CD4-positive, alpha-beta memory T cell (primary cell): ENCODE measurements around the gene WASHC1. TPM values are rescaled to one million over a fixed set of nuclear protein-coding genes. Genes with fewer than 3 reads are reported as not detected.
A peak's percentile ranks its signal among the peaks of the same experiment; 100 is the strongest.
"Not testable (repeated sequence)": the region's sequence is repeated elsewhere in the genome, so short reads cannot be mapped to it uniquely, and the experiment has no call there.

ENCODE experiments used
- CTCF ChIA-PET: fragments of 350-600 bp; sonication (Branson Sonifier 250); formaldehyde crosslinking; loops from one replicate; lab custom pipeline; 2021; ENCODE audit warnings: inconsistent platforms; ENCODE audit not compliant: partially characterized antibody; lab: Charles Lee
- POLR2A ChIA-PET: fragments of 350-600 bp; sonication (Branson Sonifier 250); formaldehyde crosslinking; loops from one replicate; lab custom pipeline; 2021; ENCODE audit not compliant: partially characterized antibody; lab: Charles Lee
- DNase-seq, 5 donors: peaks; one replicate each; pipeline versions ENCODE4 v3.0.0 to v3.0.0-alpha.2; 2020 to 2022; ENCODE audit warnings: mixed read lengths in 1 of 5
- H3K27ac ChIP-seq: one replicate; pipeline ENCODE4 v1.7.0; 2013; ENCODE audit warnings: low read depth, low read length
- H3K27me3 ChIP-seq: 2 replicates; pipeline ENCODE4 v1.7.0; 2013; ENCODE audit warnings: mild to moderate bottlenecking, low read length, moderate library complexity; ENCODE audit not compliant: insufficient read depth
- H3K36me3 ChIP-seq: 2 replicates; pipeline ENCODE4 v1.7.0; 2013; ENCODE audit warnings: mild to moderate bottlenecking, low read length, moderate library complexity; ENCODE audit not compliant: insufficient read depth
- H3K4me1 ChIP-seq: 2 replicates; pipeline ENCODE4 v1.7.0; 2013; ENCODE audit warnings: mild to moderate bottlenecking, low read length, moderate library complexity; ENCODE audit not compliant: insufficient read depth
- H3K4me3 ChIP-seq, 2 donors: one replicate each; pipeline ENCODE4 v1.7.0; 2013; ENCODE audit warnings: low read length in 2 of 2, mild to moderate bottlenecking in 1 of 2
- H3K9me3 ChIP-seq, 2 donors: one replicate each; pipeline ENCODE4 v1.7.0; 2013; ENCODE audit warnings: low read length in 2 of 2, control low read depth in 1 of 2; ENCODE audit not compliant: control insufficient read depth in 1 of 2
- H3K27ac Mint-ChIP-seq, 7 donors: one replicate each; pipeline ENCODE4 v1.8.0; 2020 to 2021; ENCODE audit warnings: mixed read lengths in 7 of 7, mild to moderate bottlenecking in 6 of 7, inconsistent platforms in 3 of 7, moderate library complexity in 3 of 7
- H3K27me3 Mint-ChIP-seq, 2 donors: one replicate each; pipeline ENCODE4 v1.8.0; 2020 to 2021; ENCODE audit warnings: mixed read lengths in 2 of 2
- H3K36me3 Mint-ChIP-seq, 2 donors: one replicate each; pipeline ENCODE4 v1.8.0; 2020 to 2021; ENCODE audit warnings: mixed read lengths in 2 of 2, inconsistent platforms in 1 of 2, mild to moderate bottlenecking in 1 of 2
- H3K4me1 Mint-ChIP-seq, 4 donors: one replicate each; pipeline ENCODE4 v1.8.0; 2020 to 2021; ENCODE audit warnings: mixed read lengths in 4 of 4, mild to moderate bottlenecking in 1 of 4
- H3K4me3 Mint-ChIP-seq, 8 donors: one replicate each; pipeline ENCODE4 v1.8.0; 2020 to 2021; ENCODE audit warnings: mixed read lengths in 8 of 8, mild to moderate bottlenecking in 7 of 8, moderate library complexity in 6 of 8, inconsistent platforms in 3 of 8
- H3K9me3 Mint-ChIP-seq, 8 donors: one replicate each; pipeline ENCODE4 v1.8.0; 2020 to 2021; ENCODE audit warnings: mixed read lengths in 8 of 8, mild to moderate bottlenecking in 5 of 8, inconsistent platforms in 3 of 8, moderate library complexity in 1 of 8
- intact Hi-C: fragments of 100-400 bp; cut with micrococcal nuclease; formaldehyde crosslinking; loops from one replicate; pipeline ENCODE4 v1.15.1; 2023
- polyA plus RNA-seq, 2 donors: library from polyadenylated mRNA; unstranded; fragments of 300-500 nt; fragmentation: Illumina TruSeq; gene quantifications; one replicate each; pipeline ENCODE4 v1.2.3, GENCODE V29; 2021
- total RNA-seq, 2 experiments: library from RNA; stranded (reverse); gene quantifications; one replicate each; pipeline ENCODE4 v1.2.3, GENCODE V29; 2021

Gene WASHC1
- total and polyA plus RNA-seq, 4 experiments from 2014 or later: 0.99 to 39.6 (median 18.1) TPM

DNA sequence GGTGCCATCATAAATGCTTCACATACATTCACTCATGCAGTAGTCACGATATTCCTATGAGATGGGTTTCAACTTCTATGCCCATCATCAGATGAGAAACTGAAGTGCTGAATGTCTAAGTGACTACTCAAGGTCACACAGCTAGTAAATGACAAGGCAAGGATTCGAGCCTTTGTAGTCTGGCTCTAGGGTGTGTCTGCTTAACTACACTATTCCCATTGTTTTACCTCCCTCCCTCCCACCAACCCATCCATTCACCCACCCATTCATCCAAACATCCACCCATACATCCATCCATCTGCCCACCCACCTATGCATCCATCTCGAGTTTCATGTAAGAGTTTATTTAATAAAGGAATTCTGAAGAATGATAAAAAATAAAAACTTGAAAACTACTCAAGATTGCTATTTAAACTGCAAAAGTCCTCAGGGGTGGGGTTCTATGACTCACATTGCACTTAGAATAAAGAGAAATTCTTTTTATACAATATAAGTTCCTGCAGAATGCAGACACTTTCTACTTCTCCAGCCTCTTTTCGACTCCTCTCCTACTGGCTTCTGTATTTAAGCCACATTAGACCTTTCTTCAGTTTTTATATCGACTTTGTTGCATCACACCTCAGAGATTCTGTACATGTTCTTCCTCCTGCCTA is 19.1 kb upstream of the WASHC1 start:
- H3K27me3 Mint-ChIP-seq, H3K27ac Mint-ChIP-seq, CTCF ChIA-PET, H3K27me3 ChIP-seq, H3K27ac ChIP-seq, DNase-seq, H3K36me3 Mint-ChIP-seq, H3K4me3 ChIP-seq, H3K4me1 Mint-ChIP-seq, POLR2A ChIA-PET, H3K4me3 Mint-ChIP-seq, H3K9me3 ChIP-seq, intact Hi-C loops, H3K9me3 Mint-ChIP-seq, H3K4me1 ChIP-seq, H3K36me3 ChIP-seq: not testable (repeated sequence)

DNA sequence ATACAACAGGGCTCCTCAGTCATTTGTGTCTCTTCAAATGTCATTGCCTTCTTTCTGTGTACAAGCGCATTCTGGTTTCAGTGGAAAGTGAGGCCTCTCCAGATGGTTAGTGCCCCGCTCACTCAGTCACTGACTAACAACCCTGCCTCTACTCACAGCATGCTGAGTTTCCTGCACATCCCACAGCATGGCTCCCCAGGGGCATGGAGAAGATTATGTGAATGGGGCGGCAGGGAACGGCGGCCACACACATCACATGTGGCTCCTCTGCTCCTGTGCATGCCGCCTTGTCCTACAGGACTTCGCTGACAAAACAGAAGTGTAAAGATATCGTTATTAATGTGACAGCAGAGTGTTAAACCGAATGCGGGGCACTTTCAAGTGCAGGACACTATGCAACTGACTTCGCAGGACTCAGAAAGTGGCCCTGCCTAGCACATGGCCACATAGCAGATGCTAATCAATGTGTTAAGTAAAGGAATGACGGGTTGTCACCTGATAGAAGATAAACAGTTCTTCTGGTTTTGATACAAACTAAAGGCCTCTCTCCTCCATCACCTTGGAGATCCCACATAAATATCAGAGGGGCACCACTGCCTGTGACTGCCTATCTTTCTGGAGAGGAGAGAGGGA is 17.5 kb upstream of the WASHC1 start:
- H3K4me1 ChIP-seq, H3K9me3 ChIP-seq, H3K36me3 Mint-ChIP-seq, H3K27ac Mint-ChIP-seq, H3K9me3 Mint-ChIP-seq, POLR2A ChIA-PET, CTCF ChIA-PET, intact Hi-C loops, H3K4me3 ChIP-seq, H3K27ac ChIP-seq, H3K36me3 ChIP-seq, H3K27me3 Mint-ChIP-seq, H3K27me3 ChIP-seq, H3K4me3 Mint-ChIP-seq, H3K4me1 Mint-ChIP-seq, DNase-seq: not testable (repeated sequence)

DNA sequence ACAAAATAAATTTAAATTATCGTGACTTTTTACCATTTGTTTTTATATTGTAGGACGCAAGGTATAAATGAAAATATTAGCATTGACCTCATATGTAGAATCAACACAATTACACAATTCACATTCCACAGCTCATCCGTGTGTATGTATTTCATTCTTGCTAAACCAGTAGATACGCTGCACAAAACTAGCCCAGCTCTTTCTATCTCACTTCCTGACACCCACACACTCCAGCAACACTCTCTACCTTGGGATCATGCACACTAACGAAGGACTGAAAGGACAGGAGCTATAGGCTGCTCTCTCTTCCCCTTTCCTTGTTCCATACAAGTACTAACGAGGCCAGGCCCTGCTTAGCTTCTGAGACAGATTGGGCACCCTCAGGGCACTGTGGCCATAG is 16.9 kb upstream of the WASHC1 start:
- H3K9me3 ChIP-seq, H3K4me3 ChIP-seq, H3K4me1 Mint-ChIP-seq, H3K27me3 Mint-ChIP-seq, H3K4me1 ChIP-seq, H3K27me3 ChIP-seq, DNase-seq, POLR2A ChIA-PET, CTCF ChIA-PET, H3K9me3 Mint-ChIP-seq, H3K4me3 Mint-ChIP-seq, H3K27ac Mint-ChIP-seq, H3K27ac ChIP-seq, intact Hi-C loops, H3K36me3 ChIP-seq, H3K36me3 Mint-ChIP-seq: not testable (repeated sequence)

DNA sequence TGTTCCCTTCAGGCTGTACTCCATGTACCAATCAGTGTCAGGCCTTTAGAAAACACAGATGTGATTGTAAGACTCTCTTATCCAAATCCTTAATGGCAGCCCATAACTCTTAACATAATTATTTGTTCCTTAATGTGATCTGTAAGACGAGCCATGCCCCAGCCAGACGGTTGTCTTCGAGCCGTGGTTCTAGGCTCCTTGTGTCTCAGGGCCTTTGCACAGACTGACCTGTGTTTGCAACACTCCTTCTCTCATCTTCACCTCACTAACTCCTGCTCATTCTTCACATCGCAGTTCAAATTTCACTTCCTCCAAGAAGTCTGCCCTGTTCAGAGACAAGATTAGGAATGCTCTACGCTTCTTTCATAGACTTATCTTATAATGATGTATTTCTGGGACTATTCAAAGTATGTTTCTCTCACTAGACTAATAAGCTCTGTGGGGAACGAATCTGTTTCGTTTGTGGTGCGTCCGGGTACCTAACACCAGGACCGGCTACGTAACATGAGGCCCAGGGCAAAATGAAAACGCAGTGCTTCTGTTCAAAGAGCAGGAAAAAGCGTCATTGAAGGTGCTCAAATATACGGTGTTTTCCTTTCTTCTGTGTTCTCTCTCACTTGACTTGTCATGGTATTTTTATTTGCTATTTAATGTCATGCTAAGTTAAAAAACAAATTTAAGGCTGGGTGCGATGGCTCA is 16.1 kb upstream of the WASHC1 start:
- H3K4me3 ChIP-seq, intact Hi-C loops, H3K27me3 Mint-ChIP-seq, H3K27ac Mint-ChIP-seq, H3K9me3 ChIP-seq, H3K4me1 Mint-ChIP-seq, H3K36me3 ChIP-seq, H3K4me1 ChIP-seq, H3K27ac ChIP-seq, DNase-seq, H3K9me3 Mint-ChIP-seq, H3K36me3 Mint-ChIP-seq, H3K27me3 ChIP-seq, CTCF ChIA-PET, POLR2A ChIA-PET: not testable (repeated sequence)
- peak overlapping the region in 1 of 8 donors; percentile 10 for H3K4me3 Mint-ChIP-seq

- DNase-seq, intact Hi-C loops, H3K36me3 ChIP-seq, H3K9me3 ChIP-seq, H3K36me3 Mint-ChIP-seq, H3K4me3 ChIP-seq, H3K4me1 Mint-ChIP-seq, POLR2A ChIA-PET, H3K27ac Mint-ChIP-seq, H3K27me3 ChIP-seq, H3K27me3 Mint-ChIP-seq, H3K4me1 ChIP-seq, CTCF ChIA-PET, H3K27ac ChIP-seq, H3K4me3 Mint-ChIP-seq, H3K9me3 Mint-ChIP-seq: not testable (repeated sequence)
Measured at GRCh38 chr9:44416-44815, 15.2 kb upstream of the WASHC1 start.

GRCh38 chr9:43636-44035 is 14.4 kb upstream of the WASHC1 start:
- H3K27me3 ChIP-seq, H3K36me3 Mint-ChIP-seq, DNase-seq, H3K27ac Mint-ChIP-seq, POLR2A ChIA-PET, H3K36me3 ChIP-seq, H3K27ac ChIP-seq, H3K4me1 Mint-ChIP-seq, intact Hi-C loops, H3K4me3 ChIP-seq, H3K9me3 Mint-ChIP-seq, H3K27me3 Mint-ChIP-seq, CTCF ChIA-PET, H3K4me1 ChIP-seq, H3K9me3 ChIP-seq, H3K4me3 Mint-ChIP-seq: not testable (repeated sequence)

GRCh38 chr9:43116-43515 is 13.9 kb upstream of the WASHC1 start:
- not testable (repeated sequence) for H3K4me1 Mint-ChIP-seq

More at GRCh38 chr9:43116-43515, 13.9 kb upstream of the WASHC1 start:
- H3K27ac Mint-ChIP-seq, H3K9me3 Mint-ChIP-seq, H3K27me3 Mint-ChIP-seq, H3K27ac ChIP-seq, H3K4me1 ChIP-seq, H3K36me3 ChIP-seq, H3K4me3 ChIP-seq, H3K9me3 ChIP-seq, H3K27me3 ChIP-seq, H3K4me3 Mint-ChIP-seq, DNase-seq, intact Hi-C loops, CTCF ChIA-PET, H3K36me3 Mint-ChIP-seq, POLR2A ChIA-PET: not testable (repeated sequence)
